Large intestine (tissue), 3 donors: ENCODE results near the gene SYNGR2. TPM values are rescaled to one million over a fixed set of nuclear protein-coding genes. Genes with fewer than 3 reads are reported as not detected.

Source experiments
- DNase-seq, 2 donors: peaks; one replicate each; pipeline versions ENCODE4 v3.0.0 to v3.0.0-alpha.2; 2013
- H3K27ac ChIP-seq: one replicate; pipeline ENCODE4 v1.5.1; 2013; ENCODE audit warnings: low read length
- H3K27me3 ChIP-seq: 2 replicates; pipeline ENCODE4 v1.6.1; 2013; ENCODE audit warnings: low read length; ENCODE audit not compliant: control insufficient read depth, insufficient read depth
- H3K36me3 ChIP-seq: 2 replicates; pipeline ENCODE4 v1.6.1; 2013; ENCODE audit warnings: low read length; ENCODE audit not compliant: control insufficient read depth, insufficient read depth
- H3K4me1 ChIP-seq: one replicate; pipeline ENCODE4 v1.6.1; 2013; ENCODE audit warnings: low read length; ENCODE audit not compliant: control insufficient read depth, insufficient read depth
- H3K4me3 ChIP-seq: one replicate; pipeline ENCODE4 v1.5.1; 2013; ENCODE audit warnings: low read length
- H3K9me3 ChIP-seq: one replicate; pipeline ENCODE4 v1.6.1; 2013; ENCODE audit warnings: mild to moderate bottlenecking, low read depth, low read length, moderate library complexity; ENCODE audit not compliant: control insufficient read depth
- WGBS: methylation state at CpG from one replicate; pipeline ENCODE4 v1.1.5; 2013; ENCODE audit warnings: low lambda C conversion rate; ENCODE audit not compliant: insufficient coverage; 5-methylcytosine and 5-hydroxymethylcytosine counted together
- polyA plus RNA-seq: library from polyadenylated mRNA; unstranded; fragments of 120-200 nt; gene quantifications from one replicate; pipeline ENCODE4 v1.2.1, GENCODE V29; 2013

SYNGR2 gene
- polyA plus RNA-seq, 1 donor: 156 TPM

GRCh38 chr17:78144147-78144719 is 24.1 kb upstream of the SYNGR2 start:
- Histone ChIP-seq H3K27me3 (no peaks in the 10 kb centered on the region), H3K4me3 (no peak overlapping the region), H3K27ac (peak overlapping the region; percentile 92), H3K9me3 (peaks cover 4% of the 10 kb centered on the region), H3K36me3 (no peaks in the 10 kb centered on the region), H3K4me1 (peaks cover 74% of the 10 kb centered on the region)
- WGBS: no CpG with 5 or more reads among the region's 11 CpGs
- DNase-seq: peak; percentile 78 to 90

- Histone ChIP-seq H3K4me1 (peaks cover 71% of the 10 kb centered on the region), H3K27me3 (no peaks in the 10 kb centered on the region), H3K9me3 (peaks cover 4% of the 10 kb centered on the region), H3K36me3 (no peaks in the 10 kb centered on the region), H3K4me3 (no peak overlapping the region), H3K27ac (peak overlapping the region; percentile 92)
- no CpG with 5 or more reads among the region's 18 CpGs for WGBS
- DNase-seq: peak in 1 of 2 donors; percentile 84
Observed at GRCh38 chr17:78144736-78145641, 23.4 kb upstream of the SYNGR2 start.

- DNase-seq: no peak
- peaks cover 78% of the 10 kb centered on the region for H3K4me1 ChIP-seq
- peak overlapping the region; percentile 92 for H3K27ac ChIP-seq
- no CpG with 5 or more reads among the region's 7 CpGs for WGBS
- no peaks in the 10 kb centered on the region for H3K9me3 ChIP-seq
- no peaks in the 10 kb centered on the region for H3K36me3 ChIP-seq
- H3K4me3 ChIP-seq: peak overlapping the region; percentile 38
- H3K27me3 ChIP-seq: no peaks in the 10 kb centered on the region
Observed at GRCh38 chr17:78146471-78146869, 21.9 kb upstream of the SYNGR2 start.

- Histone ChIP-seq H3K9me3 (no peaks in the 10 kb centered on the region), H3K4me1 (peaks cover 78% of the 10 kb centered on the region), H3K27ac (peak overlapping the region; percentile 92), H3K27me3 (no peaks in the 10 kb centered on the region), H3K4me3 (peak overlapping the region; percentile 38), H3K36me3 (no peaks in the 10 kb centered on the region)
- DNase-seq: peak in 1 of 2 donors; percentile 9
- WGBS: no CpG with 5 or more reads among the region's 6 CpGs
Observed at GRCh38 chr17:78146881-78147280, 21.5 kb upstream of the SYNGR2 start.

- WGBS: 40% methylated on average over 1 of the region's 8 CpGs
- Histone ChIP-seq H3K36me3 (no peaks in the 10 kb centered on the region), H3K4me1 (peaks cover 75% of the 10 kb centered on the region), H3K27ac (peak overlapping the region; percentile 92), H3K9me3 (no peaks in the 10 kb centered on the region), H3K27me3 (no peaks in the 10 kb centered on the region), H3K4me3 (peak overlapping the region; percentile 38)
- DNase-seq: peak in 1 of 2 donors; percentile 40
Observed at GRCh38 chr17:78147315-78147998, 20.9 kb upstream of the SYNGR2 start.

GRCh38 chr17:78148286-78149016 is 19.9 kb upstream of the SYNGR2 start:
- no peak overlapping the region for H3K4me3 ChIP-seq
- DNase-seq: peak in 1 of 2 donors; percentile 68
- no peaks in the 10 kb centered on the region for H3K27me3 ChIP-seq
- no peaks in the 10 kb centered on the region for H3K9me3 ChIP-seq
- H3K27ac ChIP-seq: peak overlapping the region; percentile 92
- H3K4me1 ChIP-seq: peaks cover 70% of the 10 kb centered on the region
- WGBS: 0% methylated on average over 1 of the region's 14 CpGs
- no peaks in the 10 kb centered on the region for H3K36me3 ChIP-seq

GRCh38 chr17:78151514-78152008 is 16.8 kb upstream of the SYNGR2 start:
- no peaks in the 10 kb centered on the region for H3K27me3 ChIP-seq
- peak in 1 of 2 donors; percentile 85 for DNase-seq
- no peaks in the 10 kb centered on the region for H3K36me3 ChIP-seq
- H3K4me3 ChIP-seq: no peak overlapping the region
- WGBS: no CpG with 5 or more reads among the region's 7 CpGs
- peaks cover 40% of the 10 kb centered on the region for H3K4me1 ChIP-seq
- no peaks in the 10 kb centered on the region for H3K9me3 ChIP-seq
- peak overlapping the region; percentile 51 for H3K27ac ChIP-seq

GRCh38 chr17:78154903-78155811 is 13.2 kb upstream of the SYNGR2 start:
- H3K4me3 ChIP-seq: no peak overlapping the region
- H3K36me3 ChIP-seq: no peaks in the 10 kb centered on the region
- H3K4me1 ChIP-seq: peaks cover 32% of the 10 kb centered on the region
- H3K27ac ChIP-seq: no peak overlapping the region
- no peaks in the 10 kb centered on the region for H3K9me3 ChIP-seq
- whole genome bisulfite sequencing: 27% methylated on average over 3 of the region's 11 CpGs
- no peaks in the 10 kb centered on the region for H3K27me3 ChIP-seq
- DNase-seq: peak; percentile 59 to 65

- H3K4me1 ChIP-seq: peaks cover 33% of the 10 kb centered on the region
- H3K27me3 ChIP-seq: no peaks in the 10 kb centered on the region
- WGBS: no CpG with 5 or more reads among the region's 10 CpGs
- peak; percentile 84 to 93 for DNase-seq
- no peaks in the 10 kb centered on the region for H3K36me3 ChIP-seq
- H3K9me3 ChIP-seq: no peaks in the 10 kb centered on the region
- no peak overlapping the region for H3K4me3 ChIP-seq
- peak overlapping the region; percentile 46 for H3K27ac ChIP-seq
Observed at GRCh38 chr17:78159575-78160158, 8.7 kb upstream of the SYNGR2 start.
